Measurements from ENCODE around the gene TRIM67.
A peak's percentile ranks its signal among the peaks of the same experiment; 100 is the strongest.
"Not testable (repeated sequence)": the region's sequence is repeated elsewhere in the genome, so short reads cannot be mapped to it uniquely, and the experiment has no call there.

Gene TRIM67

DNA sequence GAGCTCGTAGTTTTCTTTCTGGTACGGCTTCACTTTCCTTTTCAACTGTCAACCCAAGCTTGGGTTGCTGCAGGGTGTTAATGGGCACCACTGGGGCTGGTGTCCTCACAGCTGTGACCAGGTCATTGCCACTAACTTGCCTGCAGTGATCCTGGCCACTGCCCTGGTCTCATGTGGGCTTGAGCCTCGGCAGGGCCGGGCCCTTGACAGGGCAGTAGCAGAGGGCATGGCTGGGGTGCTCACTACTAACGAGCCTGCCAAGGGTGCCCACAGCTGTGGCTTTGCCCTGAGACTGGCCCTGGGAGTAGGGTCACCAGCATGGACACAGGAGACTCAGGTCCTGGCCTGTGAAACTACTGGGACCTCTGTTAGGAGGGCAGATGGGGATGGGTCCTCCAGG is 47.7 kb downstream of the TRIM67 start:
- DNase-seq = no peak

DNA sequence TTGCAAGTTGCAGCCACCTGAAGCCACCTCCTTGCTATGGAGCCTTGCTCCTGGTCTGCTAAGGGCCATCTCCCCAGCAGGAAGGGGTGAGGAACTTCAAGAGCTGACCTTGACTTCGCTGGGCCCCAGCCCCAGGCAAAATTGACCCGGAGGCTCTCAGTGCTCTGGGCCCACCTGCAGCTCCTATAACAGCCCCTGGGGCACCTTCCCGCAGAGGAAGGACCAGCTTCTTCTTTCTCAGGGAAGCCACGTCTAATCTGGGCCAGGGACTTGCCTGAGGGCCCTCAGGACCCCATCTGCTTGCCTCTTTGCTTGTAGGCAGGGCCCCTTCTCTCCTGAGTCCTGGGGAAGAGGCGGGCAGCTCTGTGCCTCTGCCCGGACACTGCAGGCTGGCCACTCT is 48.3 kb downstream of the TRIM67 start:
- DNase-seq = no peak

DNA sequence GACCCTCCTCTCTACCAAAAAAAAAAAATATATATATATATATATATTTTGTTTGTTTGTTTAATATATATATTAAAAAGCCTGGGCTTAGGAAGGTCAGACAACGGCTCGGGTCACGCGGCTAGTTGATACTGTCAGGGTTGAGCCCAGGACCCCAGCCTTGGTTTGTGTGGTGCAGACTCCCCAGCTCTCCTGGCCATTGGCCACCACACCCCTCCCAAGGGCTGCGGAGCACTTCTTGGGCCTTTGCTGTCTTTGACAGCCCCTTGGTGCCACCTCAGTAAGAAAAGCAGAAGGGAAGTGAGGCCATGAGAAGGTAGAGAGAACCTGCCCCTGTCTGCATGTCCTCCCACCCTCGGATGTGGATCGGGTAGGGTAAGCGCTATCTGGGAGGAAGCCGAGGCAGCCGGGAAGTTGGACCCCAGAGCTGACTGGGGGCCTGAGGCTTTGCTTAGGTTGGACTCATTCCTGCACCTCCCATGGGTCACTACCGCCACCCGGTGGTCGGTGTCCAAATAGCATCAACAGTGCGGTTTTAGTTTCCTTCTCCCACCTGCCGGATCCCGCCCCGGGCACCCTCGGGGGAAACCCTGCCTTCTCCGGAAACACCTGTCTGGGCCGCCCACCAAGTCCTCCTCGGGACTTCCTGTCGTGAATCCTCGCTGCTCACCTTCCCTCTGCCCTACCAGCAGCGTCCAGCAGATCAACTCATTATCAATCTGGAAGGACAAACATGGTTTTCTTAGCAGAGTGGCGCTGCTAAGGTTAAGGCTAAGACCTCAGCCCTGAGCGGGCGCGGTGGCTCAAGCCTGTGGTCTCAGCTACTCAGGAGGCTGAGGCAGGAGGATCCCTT is 49.4 kb downstream of the TRIM67 start:
- peak; percentile 84 for DNase-seq

DNA sequence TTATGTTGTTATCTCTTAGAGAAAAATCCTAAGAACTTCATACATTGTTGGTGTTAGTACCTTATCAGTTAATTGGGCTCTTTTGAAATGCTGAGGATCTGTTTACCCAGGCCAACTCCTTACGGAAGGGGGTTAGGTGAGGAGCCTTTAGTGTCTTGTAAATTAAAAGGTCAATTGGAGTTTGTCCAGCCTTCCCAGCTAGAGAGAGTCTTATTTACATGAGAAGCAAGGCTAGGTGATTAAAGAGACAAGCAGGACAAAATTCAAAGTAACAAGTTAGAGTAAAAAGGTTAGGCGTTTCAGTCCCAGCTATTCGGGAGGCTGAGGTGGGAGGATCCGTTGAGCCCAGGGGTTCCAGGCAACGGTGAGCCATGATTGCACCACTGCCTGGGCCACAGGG is 50.4 kb downstream of the TRIM67 start:
- not testable (repeated sequence) for DNase-seq

DNA sequence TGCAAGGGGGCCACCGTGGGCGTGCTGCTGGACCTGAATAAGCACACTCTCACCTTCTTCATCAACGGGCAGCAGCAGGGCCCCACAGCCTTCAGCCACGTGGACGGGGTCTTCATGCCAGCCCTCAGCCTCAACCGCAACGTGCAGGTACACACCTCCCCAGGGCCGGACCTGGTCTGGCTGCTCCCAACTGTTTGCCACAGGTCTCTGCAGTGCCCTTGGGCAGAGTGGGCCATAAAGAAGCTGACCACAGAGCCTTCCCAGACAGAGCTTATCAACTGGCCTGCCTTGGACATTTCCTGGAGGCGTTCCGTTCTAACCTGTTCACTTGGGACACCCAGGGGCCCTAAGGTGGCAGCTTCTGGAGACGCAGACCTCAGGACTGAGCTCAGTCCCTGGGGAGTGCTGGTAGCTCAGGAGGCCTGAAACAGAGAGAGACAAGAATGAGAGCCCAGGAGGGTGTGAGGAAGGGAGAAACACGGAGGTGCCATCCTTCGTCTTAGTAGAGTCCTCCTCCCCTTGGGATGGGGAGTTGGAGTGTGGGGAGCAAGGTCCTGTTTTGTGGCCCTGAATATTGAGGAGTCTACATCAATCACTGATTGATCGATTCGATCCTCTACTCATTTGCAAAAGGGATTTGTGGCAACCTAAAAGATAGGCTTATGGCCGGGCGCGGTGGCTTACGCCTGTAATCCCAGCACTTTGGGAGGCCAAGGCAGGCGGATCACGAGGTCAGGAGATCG is 52.1 kb downstream of the TRIM67 start:
- DNase-seq = no peak

DNA sequence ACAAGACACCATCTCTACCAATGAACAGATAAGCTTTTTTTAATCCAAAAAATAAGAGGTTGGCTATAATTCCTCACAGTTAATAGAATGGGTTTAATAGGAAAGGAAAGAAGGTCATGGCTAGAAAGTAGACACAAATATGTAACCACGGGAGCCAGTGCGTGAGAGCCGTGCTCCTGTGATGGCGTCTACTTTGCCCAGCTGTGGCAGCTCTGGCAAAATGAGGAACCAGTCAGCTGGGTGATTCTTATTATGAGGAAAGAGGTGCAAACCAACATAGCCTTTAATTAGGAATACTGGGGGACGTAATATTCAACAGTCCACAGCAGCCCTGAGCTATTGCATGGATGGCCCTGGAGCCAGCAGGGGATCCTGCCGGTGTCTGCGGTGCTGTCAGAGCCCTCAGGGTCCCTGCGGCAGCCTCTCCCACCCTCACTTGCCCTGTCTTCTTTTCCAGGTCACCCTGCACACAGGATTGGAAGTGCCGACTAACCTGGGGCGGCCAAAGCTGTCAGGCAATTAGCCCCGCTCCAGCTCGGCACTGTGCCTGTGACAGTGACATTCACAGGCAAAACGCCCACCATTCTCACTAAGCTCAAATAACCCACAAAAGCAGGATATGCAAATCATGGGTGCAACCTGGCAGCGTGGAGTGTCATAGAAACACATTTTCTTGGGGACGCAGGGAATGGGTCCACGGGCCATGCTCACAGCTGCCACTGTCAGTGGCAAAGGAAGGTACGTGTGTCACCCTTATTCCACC is 53.2 kb downstream of the TRIM67 start:
- no peak for DNase-seq

DNA sequence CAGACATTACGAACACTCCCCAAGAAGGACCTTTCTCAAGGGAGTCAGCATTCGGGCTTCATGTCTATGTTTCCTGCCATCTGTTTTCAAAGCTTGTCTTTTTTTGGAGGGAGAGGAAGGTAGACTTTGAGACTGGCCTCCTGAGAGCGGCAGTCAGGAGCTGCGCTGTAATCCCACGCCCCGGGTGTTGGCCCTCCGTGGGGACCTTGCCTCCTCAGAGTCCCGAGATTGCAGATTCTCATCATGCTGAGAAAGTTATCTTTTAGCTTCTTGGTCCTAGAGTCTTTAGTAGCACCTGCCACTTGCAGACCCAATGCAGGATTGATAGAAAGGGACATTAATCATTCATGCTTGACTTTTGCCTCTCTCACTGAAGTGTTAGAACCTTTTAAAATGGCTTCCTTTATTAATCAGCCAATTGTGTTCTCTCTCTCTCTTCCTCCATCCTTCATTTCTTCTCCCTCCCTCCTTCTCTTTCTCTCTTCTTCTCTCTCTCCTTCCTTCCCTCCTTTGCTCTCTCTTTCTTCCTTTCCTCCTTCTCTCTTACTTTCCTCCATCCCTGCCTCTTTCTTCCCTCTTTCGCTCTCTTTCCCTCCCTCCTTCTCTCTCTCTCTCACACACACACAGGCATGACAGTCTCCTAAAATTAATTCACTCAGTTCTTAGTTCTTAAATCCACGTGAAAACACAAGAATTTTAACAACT is 54.0 kb downstream of the TRIM67 start:
- no peak for DNase-seq

DNA sequence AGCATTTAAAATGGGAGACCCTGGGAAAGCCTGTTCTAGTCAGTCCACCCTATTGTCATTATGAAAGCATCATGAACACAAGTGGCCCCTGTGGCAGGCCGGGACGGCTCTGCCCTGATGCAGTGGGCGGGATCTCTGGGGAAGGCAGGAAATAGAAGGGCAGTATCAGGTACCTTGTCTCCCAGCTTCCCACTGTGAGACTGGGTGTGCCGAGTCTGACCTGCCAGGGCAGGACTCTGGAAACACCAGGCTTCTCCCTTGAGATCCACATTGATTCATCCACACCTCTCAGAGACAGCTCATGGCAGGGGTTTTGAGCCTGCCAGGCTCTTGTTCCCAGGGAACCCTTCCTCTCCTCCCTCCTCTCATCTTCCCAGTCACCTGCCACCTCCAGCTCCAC is 54.6 kb downstream of the TRIM67 start:
- no peak for DNase-seq

DNA sequence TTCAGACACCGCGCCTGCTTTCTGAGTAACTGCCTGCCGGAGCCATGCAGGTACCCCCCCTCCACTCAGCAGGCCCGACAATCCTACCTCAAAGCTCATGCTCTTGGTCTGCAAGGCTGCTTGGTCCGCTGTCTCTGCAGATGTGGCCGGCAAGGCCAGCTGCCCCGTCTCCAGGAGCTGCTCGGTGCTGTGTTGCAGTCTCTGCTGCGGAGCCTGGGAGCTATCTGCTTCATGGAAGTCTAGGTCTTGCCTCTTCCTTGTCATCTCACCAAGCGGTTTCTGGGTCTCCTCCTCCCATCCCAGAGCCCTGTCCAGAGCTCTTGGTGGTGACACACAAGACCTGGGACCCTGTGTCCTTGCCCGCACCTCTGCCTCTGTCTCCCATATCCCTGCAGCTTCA is 55.2 kb downstream of the TRIM67 start:
- DNase-seq = no peak

DNA sequence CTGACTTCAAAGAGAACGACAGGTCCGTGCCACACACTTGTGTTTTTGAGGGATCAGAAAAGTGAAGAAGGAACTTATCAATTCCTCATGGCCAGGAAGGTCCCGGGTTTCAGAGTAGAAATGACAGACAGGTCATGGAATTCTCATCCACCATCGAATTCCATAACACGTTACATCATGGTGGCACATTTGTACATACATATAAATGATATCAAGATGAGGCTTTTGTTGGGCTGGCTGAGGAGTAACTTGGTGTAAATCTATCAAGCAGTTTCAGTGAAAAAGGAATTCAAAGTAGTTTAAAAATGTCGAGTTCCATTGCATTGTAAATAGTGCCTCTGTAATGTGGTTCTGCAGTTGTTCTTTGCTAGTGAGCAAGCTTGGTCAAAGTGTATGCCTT is 56.2 kb downstream of the TRIM67 start:
- no peak for DNase-seq

DNA sequence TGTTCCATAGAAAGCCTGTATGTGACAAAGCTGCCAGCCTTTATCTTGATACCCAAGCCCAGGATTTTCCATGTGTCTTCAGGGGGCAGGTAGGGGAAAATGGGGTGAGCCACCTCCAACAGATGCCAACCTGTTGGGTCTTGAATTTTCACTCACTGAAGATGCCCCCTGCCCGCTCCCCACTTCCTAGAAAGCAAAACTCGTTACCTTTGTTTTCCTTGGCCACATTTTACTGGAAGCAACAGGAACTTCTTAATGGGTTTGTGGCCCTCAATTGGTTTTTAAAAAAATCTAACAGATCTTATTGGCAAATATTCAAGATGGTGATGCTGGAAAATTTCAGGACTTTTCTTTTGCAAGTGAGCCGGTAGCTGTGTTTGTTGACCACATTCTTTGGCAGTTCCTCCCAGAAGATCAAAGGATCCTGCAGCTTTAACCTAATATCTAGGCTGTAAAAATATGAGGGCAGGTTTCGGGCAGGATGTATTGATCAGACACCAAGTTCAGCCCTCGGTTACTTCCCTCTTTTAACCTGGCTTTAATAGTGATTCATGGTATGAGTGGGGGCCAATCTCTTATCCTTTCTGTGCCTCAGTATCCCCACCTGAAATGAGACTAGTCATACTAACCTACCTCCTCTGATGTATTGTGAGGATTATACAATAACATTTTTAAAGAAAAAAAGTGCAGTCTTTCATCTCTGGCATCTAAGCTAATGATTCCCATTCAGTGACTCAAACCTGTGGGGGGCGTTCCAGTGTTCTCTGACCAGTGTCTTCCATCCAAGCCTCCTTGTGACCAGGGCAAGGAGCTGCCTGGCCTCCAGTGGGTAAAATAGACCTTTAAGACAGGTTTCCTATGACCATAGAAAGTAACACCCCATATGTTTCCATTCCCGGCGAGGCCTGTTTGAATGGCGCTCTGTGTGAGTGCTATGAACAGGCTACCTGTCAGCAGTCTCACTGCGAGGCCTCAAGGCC is 57.9 kb downstream of the TRIM67 start:
- DNase-seq = no peak

DNA sequence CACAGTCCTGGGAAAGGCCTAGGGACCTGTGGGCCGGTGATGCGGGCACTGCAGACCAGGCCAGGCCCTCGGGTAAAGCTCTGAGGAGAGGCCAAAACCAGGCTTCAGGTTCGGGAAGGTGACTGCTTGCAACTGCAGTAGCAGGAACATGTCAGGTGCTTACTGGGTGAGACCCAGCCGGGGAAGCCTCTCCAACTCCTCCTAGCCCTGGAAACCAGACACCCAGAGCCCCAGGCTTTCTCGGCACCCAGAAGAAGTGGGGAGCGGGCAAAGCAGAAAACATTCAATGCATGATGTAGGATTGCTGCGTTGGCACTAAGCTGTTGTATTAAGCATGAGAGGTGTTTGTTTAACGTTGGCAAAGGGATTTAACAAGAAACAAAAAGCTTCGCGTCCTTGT is 58.9 kb downstream of the TRIM67 start:
- no peak for DNase-seq

DNA sequence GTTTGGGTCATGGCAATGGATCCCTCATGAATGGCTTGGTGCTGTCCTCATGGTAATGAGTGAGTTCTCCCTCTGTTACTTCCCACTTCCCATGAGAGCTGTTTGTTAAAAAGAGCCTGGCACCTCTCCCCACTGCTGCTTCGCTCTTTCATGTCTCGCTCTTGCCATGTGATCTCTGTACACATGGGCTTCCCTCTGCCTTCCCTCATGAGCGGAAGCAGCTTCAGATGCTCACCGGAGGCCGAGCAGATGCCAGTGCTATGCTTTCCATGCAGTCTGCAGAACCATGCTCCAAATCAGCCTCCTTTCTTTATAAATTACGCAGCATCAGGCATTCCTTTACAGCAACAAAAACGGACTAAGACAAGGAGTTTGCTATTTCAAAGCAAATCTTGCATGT is 64.3 kb downstream of the TRIM67 start:
- DNase-seq = no peak

DNA sequence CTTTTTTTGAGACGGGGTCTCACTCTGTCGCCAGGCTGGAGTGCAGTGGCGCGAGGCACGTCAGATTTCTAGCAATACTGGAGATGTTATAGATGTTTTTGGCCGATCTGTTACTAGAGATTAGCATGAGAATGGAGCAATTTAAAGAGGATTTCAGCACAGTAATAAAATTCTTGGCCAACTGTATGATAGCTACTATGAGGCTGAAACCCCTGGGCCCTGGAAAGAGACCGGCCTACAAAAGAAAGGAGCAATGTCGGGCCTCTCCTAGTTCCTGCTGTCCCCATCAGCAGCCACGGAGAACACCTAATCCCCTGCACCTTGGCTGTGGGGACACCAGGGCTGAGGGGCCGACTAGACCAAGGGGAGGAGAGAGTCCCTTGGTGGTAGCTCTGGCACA is 69.7 kb downstream of the TRIM67 start:
- no peak for DNase-seq

DNA sequence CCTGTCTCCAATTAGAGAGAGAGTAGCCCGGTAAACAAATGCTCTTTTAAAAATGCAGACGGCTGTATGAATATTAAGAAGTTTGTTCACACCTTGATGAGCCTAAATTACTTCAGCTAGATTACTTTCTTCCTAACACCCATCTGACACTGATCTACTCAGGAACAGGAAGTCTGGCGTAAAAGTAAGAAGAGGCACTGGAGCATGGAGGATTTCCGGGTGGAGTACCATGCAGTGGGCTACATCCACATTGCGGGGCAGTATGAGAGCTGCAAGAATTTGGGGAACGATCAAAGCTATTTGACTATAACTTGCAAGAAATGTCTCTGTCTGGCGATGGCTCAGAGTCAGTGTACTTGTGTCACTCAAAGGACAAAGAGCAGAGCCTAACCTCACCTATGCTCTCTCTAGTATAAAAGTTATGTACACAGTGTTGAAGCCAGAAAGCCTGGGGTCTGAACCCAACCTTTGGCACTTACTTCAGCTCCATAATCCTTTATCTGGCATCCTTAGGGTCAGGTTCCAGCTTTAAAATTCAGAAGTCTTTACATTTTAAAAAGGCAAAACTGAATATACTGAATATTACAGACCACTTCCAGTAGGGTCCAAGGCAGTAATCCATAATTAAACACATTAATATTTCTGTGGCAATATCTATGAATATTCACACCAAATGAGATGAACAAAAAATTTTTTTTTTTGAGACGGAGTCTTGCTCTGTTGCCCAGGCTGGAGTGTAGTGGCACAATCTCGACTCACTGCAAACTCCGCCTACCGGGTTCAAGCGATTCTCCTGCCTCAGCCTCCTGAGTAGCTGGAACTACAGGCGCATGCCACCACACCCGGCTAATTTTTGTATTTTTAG is 71.2 kb downstream of the TRIM67 start:
- no peak for DNase-seq

DNA sequence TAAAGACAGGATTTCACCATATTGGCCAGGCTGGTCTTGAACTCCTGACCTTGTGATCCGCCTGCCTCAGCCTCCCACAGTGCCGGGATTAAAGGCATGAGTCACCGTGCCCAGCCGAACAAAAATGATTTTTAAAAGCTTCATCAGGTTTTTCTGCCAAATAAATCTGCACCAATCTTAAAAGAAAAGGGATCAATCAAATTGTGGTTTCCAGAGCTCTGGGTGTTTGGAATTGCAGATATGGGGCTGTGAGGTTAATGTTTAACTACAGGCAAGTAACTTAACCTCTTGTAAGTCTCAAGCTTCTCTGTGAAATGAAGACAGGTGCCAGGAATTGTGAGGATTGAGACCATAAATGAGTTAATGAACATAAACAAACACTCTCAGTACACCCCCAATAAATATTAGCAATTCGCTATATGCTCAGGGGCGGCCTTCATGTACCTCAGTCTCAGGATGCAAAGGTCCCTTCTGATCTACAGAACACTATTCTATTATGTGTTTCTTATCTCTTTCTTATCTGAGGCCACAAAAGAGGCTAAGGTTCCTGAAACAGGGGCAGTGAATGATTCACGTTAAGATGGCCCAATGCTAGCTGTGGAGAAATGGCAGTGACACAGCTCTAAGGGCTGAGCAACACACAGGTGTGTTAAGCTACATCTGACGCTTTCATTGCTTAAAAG is 72.0 kb downstream of the TRIM67 start:
- no peak for DNase-seq

DNA sequence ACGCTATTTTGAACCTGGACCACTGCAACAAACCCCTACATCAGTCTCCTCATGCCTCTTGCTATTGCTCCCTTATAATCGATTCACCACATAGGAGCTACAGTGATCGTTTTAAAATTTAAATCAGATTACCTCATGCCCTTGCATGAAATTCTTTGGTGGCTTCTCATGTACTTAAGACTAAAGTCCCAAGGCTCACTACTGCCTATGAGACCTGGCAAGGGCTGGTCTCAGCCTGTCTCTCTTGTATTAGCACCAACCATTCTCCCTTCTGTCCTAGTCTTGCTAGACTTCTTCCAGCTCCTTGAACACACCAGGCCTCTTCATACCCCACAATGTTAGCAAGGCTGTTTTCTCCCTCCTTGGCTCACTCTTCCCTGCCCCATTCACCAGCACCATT is 72.6 kb downstream of the TRIM67 start:
- no peak for DNase-seq

DNA sequence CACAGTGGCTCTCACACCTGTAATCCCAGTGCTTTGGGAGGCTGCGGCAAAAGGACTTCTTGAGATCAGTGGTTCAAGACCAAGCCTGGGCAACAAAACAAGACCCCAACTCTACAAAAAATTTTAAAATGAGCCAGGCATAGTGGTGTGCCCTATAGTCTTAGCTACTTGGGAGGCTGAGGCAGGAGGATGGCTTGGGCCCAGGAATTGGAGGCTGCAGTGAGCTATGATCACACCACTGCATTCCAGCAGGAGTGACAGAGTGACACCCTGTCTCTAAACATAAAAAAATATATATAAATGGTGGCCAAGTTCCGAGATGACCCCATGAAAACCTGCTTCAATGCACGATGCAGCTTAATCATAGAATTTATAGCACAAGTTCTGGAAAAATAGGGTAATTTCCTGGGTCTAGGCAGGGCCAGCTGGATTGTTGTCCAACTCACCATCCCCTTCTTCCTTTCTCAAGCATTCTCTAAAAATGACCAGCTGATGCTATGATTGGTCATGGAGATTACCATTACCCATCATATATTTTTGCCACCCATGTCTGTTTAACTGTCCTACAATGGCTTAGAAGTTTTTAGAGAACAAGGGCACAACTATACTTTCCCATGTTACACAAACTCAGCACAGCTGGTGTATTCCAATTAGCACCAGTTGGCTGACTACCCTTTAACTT is 73.8 kb downstream of the TRIM67 start:
- DNase-seq = no peak

DNA sequence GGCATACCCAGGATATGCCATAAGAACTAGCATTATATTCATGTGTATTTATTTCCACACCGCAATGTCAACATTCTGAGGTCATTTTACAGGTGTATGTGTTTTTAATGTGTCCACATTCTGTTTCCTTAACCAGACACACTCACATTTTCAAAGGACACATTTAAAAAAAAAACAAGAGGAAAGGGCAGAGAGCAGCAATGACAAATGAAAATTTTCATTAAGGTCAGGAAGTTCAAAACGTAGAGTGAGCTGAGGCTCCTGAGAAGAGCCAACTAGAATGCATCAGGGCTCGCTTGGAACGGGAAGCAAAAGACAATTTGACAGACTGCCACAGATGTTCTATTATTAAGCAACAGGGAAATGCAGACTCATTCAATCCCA is 74.3 kb downstream of the TRIM67 start:
- no peak for DNase-seq

DNA sequence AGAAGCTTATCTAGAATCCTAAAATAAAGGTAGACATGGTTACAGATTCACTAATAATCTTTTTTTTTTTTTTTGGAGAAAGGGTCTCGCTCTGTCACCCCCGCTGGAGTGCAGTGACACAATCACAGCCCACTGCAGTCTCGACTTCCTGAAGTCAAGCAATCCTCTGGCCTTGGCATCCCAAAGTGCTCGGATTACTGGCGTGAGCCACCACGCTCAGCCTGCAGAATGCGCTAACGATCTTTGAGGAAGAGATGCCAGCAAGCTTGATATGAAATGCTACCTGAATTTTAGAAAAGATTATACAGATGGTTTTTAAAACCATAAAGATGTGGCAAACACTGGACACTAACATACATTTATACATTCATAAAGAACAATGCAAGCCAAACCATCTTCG is 75.1 kb downstream of the TRIM67 start:
- no peak for DNase-seq
